A549 (cell line): ENCODE measurements around the gene SLC22A23.

ENCODE experiments used
- CEBPB ChIP-seq, 2 experiments: fragments of >200 bp in 1 of 2; sonication (Bioruptor Twin) in 1 of 2; formaldehyde crosslinking in 1 of 2; IDR thresholded peaks; 2 replicates each; pipeline ENCODE4 v1.6.1; 2012 to 2016
- HOXB13 ChIP-seq: fragments of 250-450 bp; sonication (Bioruptor Pico); IDR thresholded peaks from 2 replicates; pipeline ENCODE4 v1.5.0; 2020; ENCODE audit warnings: low read depth, mild to moderate bottlenecking, moderate library complexity

DNA sequence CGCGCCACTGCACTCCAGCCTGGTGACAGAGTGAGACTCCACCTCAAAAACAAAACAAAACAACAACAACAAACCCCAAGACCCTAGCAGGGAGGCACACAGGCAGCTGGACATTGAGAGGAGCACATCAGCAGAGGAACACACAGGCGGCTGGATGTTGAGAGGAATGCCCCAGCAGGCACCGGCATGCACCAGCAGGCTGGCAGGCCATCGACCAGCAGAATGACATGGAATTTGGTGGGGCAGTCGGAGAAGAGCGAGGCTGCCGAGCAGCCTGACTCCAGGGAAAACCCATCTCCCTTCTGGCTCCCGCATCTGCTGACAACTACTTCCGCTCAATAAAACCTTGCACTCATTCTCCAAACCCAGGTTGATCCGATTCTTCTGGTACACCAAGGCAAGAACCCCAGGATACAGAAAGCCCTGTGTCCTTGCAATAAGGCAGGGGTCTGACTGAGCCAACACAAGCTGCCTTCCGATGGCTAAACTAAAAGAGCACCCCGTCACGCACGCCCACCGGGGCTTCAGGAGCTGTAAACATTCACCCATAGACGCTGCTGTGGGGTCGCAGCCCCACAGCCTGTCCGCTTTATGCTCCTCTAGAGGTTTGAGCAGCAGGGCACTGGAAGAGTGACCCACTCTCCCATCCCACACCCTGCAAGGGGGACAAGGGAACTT lies 60.2 kb downstream of the SLC22A23 start:
- TF ChIP-seq HOXB13 (CRISPR knock-in tag) (no peak), CEBPB (IDR thresholded peaks at IDR 0.05) (no peak)
